C4-2B (cell line): Measurements from ENCODE around the gene AHCTF1.

Experiments used
- H3K27ac ChIP-seq: fragments of 450-650 bp; 2 replicates; pipeline ENCODE4 v1.5.1; 2017
- ZFX ChIP-seq: fragments of 450-650 bp; IDR thresholded peaks from 2 replicates; pipeline ENCODE4 v1.6.1; 2017
- TF ChIP-seq, protein P1 (sequence below): fragments of 450-650 bp; conservative IDR thresholded peaks from 2 replicates; pipeline ENCODE4 v1.5.1; 2017; ENCODE audit warnings: mild to moderate bottlenecking

AHCTF1 gene

DNA sequence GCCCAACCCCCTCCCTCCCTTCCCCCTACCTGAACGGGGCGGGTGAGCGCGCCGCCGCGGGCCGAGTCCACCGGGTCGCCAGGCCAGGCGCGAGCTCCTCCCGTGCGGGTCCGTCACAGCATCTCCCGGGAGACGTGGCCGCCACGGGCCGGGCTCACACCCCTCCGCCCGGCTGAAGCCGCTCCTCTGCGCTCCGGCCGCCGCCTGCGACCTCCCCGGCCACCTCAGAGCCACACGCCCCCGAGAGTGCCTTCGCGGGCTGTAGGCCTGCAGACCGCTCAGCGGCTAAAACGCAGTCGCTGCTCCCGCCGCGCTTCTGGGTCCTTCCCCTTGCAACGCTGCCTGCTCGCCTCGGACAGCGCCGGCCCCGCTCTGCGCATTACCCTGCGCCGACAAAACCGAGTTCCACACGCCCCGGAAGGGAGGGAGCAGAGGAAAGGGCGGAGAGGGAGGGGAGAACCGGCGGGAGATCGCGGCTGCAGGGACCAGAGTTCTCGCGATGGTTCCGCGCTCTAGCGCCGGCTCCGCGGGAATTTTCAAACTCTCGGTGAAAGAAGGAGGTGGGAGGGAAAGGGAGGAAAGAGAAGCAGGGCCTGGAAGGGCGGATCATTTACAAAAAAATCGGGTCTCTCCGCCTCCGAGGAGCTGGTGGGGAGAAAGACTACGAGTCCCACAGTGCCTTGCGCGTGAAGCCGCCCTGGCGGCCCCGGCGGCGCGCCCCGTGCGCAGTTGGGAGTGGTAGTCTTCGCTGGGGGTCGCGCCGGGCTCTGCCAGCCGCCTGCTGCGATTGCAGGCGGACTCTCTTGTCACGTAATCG, at the start of gene AHCTF1:
TSS of gene AHCTF1 (minus strand) at position 400 of the 817 bp plus-strand sequence. CDS start 13,578 bp downstream, outside the sequence.
- peak within 1 kb of the TSS; percentile 92 for H3K27ac ChIP-seq
- TF ChIP-seq, protein P1, sequence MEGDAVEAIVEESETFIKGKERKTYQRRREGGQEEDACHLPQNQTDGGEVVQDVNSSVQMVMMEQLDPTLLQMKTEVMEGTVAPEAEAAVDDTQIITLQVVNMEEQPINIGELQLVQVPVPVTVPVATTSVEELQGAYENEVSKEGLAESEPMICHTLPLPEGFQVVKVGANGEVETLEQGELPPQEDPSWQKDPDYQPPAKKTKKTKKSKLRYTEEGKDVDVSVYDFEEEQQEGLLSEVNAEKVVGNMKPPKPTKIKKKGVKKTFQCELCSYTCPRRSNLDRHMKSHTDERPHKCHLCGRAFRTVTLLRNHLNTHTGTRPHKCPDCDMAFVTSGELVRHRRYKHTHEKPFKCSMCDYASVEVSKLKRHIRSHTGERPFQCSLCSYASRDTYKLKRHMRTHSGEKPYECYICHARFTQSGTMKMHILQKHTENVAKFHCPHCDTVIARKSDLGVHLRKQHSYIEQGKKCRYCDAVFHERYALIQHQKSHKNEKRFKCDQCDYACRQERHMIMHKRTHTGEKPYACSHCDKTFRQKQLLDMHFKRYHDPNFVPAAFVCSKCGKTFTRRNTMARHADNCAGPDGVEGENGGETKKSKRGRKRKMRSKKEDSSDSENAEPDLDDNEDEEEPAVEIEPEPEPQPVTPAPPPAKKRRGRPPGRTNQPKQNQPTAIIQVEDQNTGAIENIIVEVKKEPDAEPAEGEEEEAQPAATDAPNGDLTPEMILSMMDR = no peak; the same call in 1 of the 2 replicates
- peak; percentile 77; the same call in 1 of the 2 replicates for TF ChIP-seq ZFX

- no peak overlapping the region for H3K27ac ChIP-seq
- TF ChIP-seq, protein P1 = no peak
- TF ChIP-seq ZFX = no peak
These were observed 47.0 kb upstream of the AHCTF1 start for GRCh38 chr1:246978785-246979184.

- TF ChIP-seq, protein P1 = no peak
- no peak for TF ChIP-seq ZFX
- no peak overlapping the region for H3K27ac ChIP-seq
These were observed 46.5 kb upstream of the AHCTF1 start for GRCh38 chr1:246978281-246978680.

DNA sequence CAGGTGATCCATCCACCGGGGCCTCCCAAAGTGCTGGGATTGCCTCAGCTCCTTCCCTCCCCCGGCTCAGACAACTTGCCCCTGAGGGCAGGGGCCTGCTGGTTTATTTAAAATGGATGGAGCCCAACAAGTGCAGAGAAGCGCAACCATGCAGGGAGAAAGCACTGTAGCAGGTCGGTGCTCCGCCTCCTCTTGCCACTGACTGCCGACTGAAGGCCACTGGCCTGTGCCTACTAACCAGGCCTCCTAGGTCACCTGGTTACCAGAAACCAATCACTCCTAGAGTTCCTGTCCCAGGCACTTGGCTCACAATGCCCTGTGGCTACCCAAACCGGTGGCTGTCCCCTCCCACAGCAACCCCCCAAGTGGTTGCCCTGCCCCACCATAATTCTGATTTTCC, 40.2 kb upstream of the AHCTF1 start:
- TF ChIP-seq, protein P1 = no peak
- TF ChIP-seq ZFX = no peak
- no peak overlapping the region for H3K27ac ChIP-seq

GRCh38 chr1:246971090-246971721, 39.5 kb upstream of the AHCTF1 start:
- H3K27ac ChIP-seq = no peak overlapping the region
- no peak for TF ChIP-seq ZFX
- TF ChIP-seq, protein P1 = peak; percentile 64

GRCh38 chr1:246969621-246970020, 37.9 kb upstream of the AHCTF1 start:
- no peak for TF ChIP-seq ZFX
- TF ChIP-seq, protein P1 = no peak
- H3K27ac ChIP-seq = no peak overlapping the region

- no peak overlapping the region for H3K27ac ChIP-seq
- TF ChIP-seq ZFX = no peak
- TF ChIP-seq, protein P1 = no peak
These were observed 34.8 kb upstream of the AHCTF1 start for GRCh38 chr1:246966502-246966901.
